ENCODE measurements around the gene SLC48A1. TPM values are rescaled to one million over a fixed set of nuclear protein-coding genes. Genes with fewer than 3 reads are reported as not detected.

The SLC48A1 gene
- total and polyA plus RNA-seq, 11 donors: 13.0 to 68.2 (median 23.8) TPM

GRCh38 chr12:47822401-47822800 lies 49.4 kb downstream of the SLC48A1 start:
- H3K4me1 ChIP-seq: peaks cover 4 to 85% (median 69%) of the 10 kb centered on the region in 12 donors
- H3K4me3 ChIP-seq: no peak overlapping the region
- TF ChIP-seq CTCF (IDR thresholded peaks at IDR 0.05) (no peak), POLR2A (IDR thresholded peaks at IDR 0.05) (no peak)
- H3K27me3 ChIP-seq: no peaks in the 10 kb centered on the region
- DNase-seq (peak in 1 of 5 donors; percentile 16), ATAC-seq (no peak)
- intact Hi-C loops (cut with DNase I): no loop called here
- H3K9me3 ChIP-seq: no peaks in the 10 kb centered on the region
- H3K36me3 ChIP-seq: no peaks in the 10 kb centered on the region
- peak overlapping the region; percentile 42 to 99 (median 98) for H3K27ac ChIP-seq
- 40 to 59% (median 55%) methylated on average over 2 of the region's 2 CpGs for WGBS, 4 donors

- WGBS, 4 donors: 79 to 87% (median 84%) methylated on average over 3 of the region's 3 CpGs
- ATAC-seq: no peak
- DNase-seq: no peak
- TF ChIP-seq POLR2A (IDR thresholded peaks at IDR 0.05) (no peak), CTCF (IDR thresholded peaks at IDR 0.05) (no peak)
- intact Hi-C loops (cut with DNase I): no loop called here
- H3K9me3 ChIP-seq: no peaks in the 10 kb centered on the region
- H3K27me3 ChIP-seq: no peaks in the 10 kb centered on the region
- peak overlapping the region; percentile 42 to 99 (median 98) for H3K27ac ChIP-seq
- no peak overlapping the region for H3K4me3 ChIP-seq
- H3K4me1 ChIP-seq: peaks cover 4 to 85% (median 68%) of the 10 kb centered on the region in 12 donors
- no peaks in the 10 kb centered on the region for H3K36me3 ChIP-seq
Observed at GRCh38 chr12:47822863-47823262, 49.8 kb downstream of the SLC48A1 start.

- no peak for ATAC-seq
- WGBS, 4 donors: 88 to 90% (median 89%) methylated on average over 5 of the region's 5 CpGs
- H3K27ac ChIP-seq: peak overlapping the region in 11 of 12 donors; percentile 46 to 99 (median 97)
Observed at GRCh38 chr12:47823422-47824086, 50.5 kb downstream of the SLC48A1 start.

GRCh38 chr12:47824198-47824597 lies 51.2 kb downstream of the SLC48A1 start:
- no peaks in the 10 kb centered on the region for H3K36me3 ChIP-seq
- TF ChIP-seq CTCF (IDR thresholded peaks at IDR 0.05) (no peak), POLR2A (IDR thresholded peaks at IDR 0.05) (no peak)
- no peaks in the 10 kb centered on the region for H3K9me3 ChIP-seq
- no peak overlapping the region for H3K4me3 ChIP-seq
- peak in 1 of 5 donors; percentile 23 for DNase-seq
- WGBS, 4 donors: 60 to 73% (median 71%) methylated on average over 2 of the region's 2 CpGs
- intact Hi-C loops (cut with DNase I): no loop called here
- no peaks in the 10 kb centered on the region for H3K27me3 ChIP-seq
- H3K4me1 ChIP-seq: peaks cover 5 to 88% (median 73%) of the 10 kb centered on the region in 12 donors
- peak overlapping the region; percentile 44 to 99 (median 79) for H3K27ac ChIP-seq
- no peak for ATAC-seq

More at GRCh38 chr12:47823422-47824086, 50.5 kb downstream of the SLC48A1 start:
- Histone ChIP-seq H3K27me3 (no peaks in the 10 kb centered on the region), H3K4me3 (no peak overlapping the region), H3K4me1 (peaks cover 4 to 85% (median 68%) of the 10 kb centered on the region in 12 donors), H3K36me3 (no peaks in the 10 kb centered on the region), H3K9me3 (no peaks in the 10 kb centered on the region)
- intact Hi-C loops (cut with DNase I): no loop called here
- DNase-seq: no peak
- TF ChIP-seq CTCF (IDR thresholded peaks at IDR 0.05): no peak
- no peak for TF ChIP-seq POLR2A (IDR thresholded peaks at IDR 0.05)

All from heart left ventricle (tissue), 16 donors.